Endothelial cell (in vitro differentiated cells): ENCODE results near the gene NOL4L. TPM values are rescaled to one million over a fixed set of nuclear protein-coding genes. Genes with fewer than 3 reads are reported as not detected.
A peak's percentile ranks its signal among the peaks of the same experiment; 100 is the strongest.

ENCODE experiments used
- DNase-seq: peaks from one replicate; pipeline ENCODE4 v3.0.0; 2021; ENCODE audit warnings: low spot score
- H3K27ac Mint-ChIP-seq: one replicate; pipeline ENCODE4 v1.8.0; 2021; ENCODE audit warnings: mixed read lengths, inconsistent platforms; ENCODE audit not compliant: unreplicated experiment
- H3K27me3 Mint-ChIP-seq: one replicate; pipeline ENCODE4 v1.8.0; 2021; ENCODE audit warnings: mild to moderate bottlenecking, moderate library complexity, mixed read lengths, inconsistent platforms; ENCODE audit not compliant: unreplicated experiment
- H3K36me3 Mint-ChIP-seq: one replicate; pipeline ENCODE4 v1.8.0; 2021; ENCODE audit warnings: mild to moderate bottlenecking, low read depth, mixed read lengths, inconsistent platforms; ENCODE audit not compliant: unreplicated experiment
- H3K4me1 Mint-ChIP-seq: one replicate; pipeline ENCODE4 v1.8.0; 2021; ENCODE audit warnings: mild to moderate bottlenecking, mixed read lengths, inconsistent platforms; ENCODE audit not compliant: unreplicated experiment
- H3K4me3 Mint-ChIP-seq: one replicate; pipeline ENCODE4 v1.8.0; 2021; ENCODE audit warnings: mild to moderate bottlenecking, mixed read lengths, inconsistent platforms; ENCODE audit not compliant: unreplicated experiment
- H3K9me3 Mint-ChIP-seq: one replicate; pipeline ENCODE4 v1.8.0; 2021; ENCODE audit warnings: mixed read lengths, inconsistent platforms; ENCODE audit not compliant: unreplicated experiment
- CTCF ChIP-seq: fragments of 200-600 bp; sonication (generic); IDR thresholded peaks from one replicate; pipeline ENCODE4 v1.5.0; 2021; ENCODE audit warnings: antibody characterized with exemption; ENCODE audit not compliant: unreplicated experiment
- total RNA-seq: library from RNA; stranded (reverse); fragmentation: NEBNext Ultra II Directional; extraction: Animal tissue kit (Norgen Biotek cat#: 25700); gene quantifications from one replicate; pipeline ENCODE4 v1.2.1, GENCODE V29; 2021; ENCODE audit not compliant: unreplicated experiment

NOL4L gene
- total RNA-seq, 1 donor from 2014 or later: 150 TPM

DNA sequence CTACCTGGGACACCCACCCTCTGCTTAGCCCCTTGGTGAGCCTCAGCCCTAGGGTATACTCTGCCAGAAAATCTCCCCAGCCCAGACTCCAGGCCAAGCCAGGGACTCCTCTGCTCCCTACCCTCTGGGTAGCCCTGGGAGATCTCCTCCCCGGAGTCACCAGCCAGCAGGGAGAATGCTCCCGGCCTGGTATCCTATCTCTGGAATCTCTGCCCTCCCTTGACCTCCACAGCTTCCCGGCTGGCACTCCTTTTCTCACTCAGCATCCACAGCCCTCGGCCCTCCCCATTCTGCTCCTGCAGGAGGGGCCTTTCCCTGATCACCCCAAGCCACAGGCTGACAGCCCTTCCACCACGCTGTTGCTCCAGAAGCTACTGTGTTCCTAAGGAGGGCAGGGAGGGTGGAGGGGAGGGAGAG is 22.6 kb downstream of the NOL4L start:
- Mint-ChIP-seq H3K4me1 (peaks cover 9% of the 10 kb centered on the region), H3K9me3 (no peaks in the 10 kb centered on the region), H3K36me3 (peaks cover 4% of the 10 kb centered on the region), H3K4me3 (no peak overlapping the region), H3K27ac (no peak overlapping the region), H3K27me3 (peaks cover 19% of the 10 kb centered on the region)
- no peak for DNase-seq
- TF ChIP-seq CTCF: no peak

DNA sequence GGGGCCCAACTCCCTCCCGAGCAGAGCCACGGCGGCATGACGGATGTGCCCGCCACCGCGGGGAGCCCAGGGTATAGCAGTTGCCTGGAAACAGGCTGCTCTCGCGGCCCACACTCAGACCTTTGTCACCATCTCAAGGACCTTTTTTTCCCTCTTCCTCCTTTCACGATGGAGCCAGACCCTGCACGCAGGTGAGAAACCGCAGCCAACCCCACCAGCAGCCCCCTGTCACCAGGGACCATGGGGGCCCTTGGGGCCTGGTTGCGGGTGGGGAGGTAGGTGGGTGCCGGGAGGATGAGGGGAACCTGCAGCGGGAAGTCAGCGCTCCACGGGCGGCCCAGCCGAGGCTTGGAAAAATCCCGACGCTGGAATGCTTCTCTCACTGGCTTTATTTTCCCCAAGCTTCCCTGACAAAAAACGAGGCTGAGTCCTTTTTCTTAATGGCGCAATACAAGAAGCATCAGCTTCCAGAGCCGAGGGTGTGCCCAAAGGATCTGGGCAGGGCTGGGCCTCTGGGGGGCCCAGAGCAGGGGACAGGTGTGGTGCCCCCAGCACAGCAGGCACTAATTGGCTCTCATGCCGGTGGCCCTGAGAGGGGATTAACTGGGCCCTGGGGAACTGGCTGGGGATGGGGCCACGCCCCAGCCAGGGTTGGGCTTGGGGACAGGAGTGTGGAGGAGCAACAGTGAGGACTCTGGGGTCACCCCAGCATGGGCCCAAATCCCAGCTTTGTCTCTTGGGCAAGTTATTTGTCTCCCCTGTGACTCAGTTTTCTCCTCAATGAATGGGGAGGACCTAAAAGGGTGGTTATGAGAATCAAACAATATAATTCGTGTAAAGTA is 23.9 kb downstream of the NOL4L start:
- no peak for DNase-seq
- Mint-ChIP-seq H3K9me3 (no peaks in the 10 kb centered on the region), H3K27me3 (peaks cover 17% of the 10 kb centered on the region), H3K27ac (no peak overlapping the region), H3K36me3 (peaks cover 4% of the 10 kb centered on the region), H3K4me3 (no peak overlapping the region), H3K4me1 (peaks cover 9% of the 10 kb centered on the region)
- TF ChIP-seq CTCF: no peak

DNA sequence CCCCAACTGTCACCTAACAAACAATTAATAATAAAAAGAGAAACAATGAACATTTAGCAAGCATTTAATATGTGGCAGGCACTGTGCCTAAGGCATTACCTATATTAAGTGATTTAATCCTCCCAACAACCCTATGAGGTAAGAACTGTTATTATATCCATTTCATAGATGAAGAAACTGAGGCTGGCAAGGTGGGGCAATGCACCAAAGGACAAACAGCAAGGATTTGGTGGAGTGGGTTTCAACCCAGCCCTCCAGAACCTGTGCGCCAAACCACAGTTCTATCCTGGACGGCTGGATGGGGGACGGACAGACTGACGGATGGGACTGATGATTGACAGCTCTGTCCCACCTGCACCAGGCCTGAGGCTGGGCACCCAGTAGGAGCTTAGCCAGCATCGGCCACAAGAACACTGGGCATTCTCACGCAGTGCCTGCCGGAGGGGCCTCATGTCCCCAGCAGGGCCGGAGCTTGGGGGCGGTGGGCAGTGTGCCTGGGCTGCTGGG is 24.6 kb downstream of the NOL4L start:
- peaks cover 3% of the 10 kb centered on the region for H3K36me3 Mint-ChIP-seq
- no peak for TF ChIP-seq CTCF
- DNase-seq: no peak
- peak overlapping the region; percentile 36 for H3K27ac Mint-ChIP-seq
- no peak overlapping the region for H3K4me3 Mint-ChIP-seq
- peaks cover 7% of the 10 kb centered on the region for H3K4me1 Mint-ChIP-seq
- H3K9me3 Mint-ChIP-seq: no peaks in the 10 kb centered on the region
- peaks cover 15% of the 10 kb centered on the region for H3K27me3 Mint-ChIP-seq

DNA sequence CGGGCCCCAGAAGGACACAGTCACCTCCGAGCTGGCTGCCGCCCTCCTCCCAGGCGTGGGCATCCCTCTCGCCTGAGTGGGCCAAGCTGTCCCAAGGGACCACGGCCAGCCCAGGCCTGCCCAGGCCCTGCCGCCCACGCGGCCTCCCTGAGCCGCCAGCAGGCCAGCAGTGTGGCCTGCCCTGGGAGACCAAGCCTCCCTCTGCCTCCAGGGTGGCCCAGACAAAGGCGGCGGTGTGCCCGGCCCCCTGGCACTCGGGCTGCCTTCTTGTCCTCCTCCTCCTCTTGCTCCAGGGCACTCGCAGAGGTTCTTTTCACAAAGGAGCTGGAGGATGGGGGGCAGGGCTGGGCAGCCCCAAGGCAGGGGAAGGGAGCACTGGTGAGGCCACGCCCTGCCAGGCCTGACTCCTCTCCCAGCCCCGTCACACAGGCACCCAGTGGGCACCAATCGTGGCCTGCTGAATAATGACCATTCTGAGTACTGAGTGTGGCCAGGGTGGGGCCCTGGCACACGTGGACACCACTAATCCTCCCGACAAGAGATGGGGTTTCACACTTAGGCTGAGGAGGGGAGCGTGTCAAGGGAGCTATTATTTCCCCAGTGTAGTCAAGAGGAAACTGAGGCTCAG is 25.3 kb downstream of the NOL4L start:
- peaks cover 3% of the 10 kb centered on the region for H3K36me3 Mint-ChIP-seq
- H3K27ac Mint-ChIP-seq: no peak overlapping the region
- no peaks in the 10 kb centered on the region for H3K9me3 Mint-ChIP-seq
- peaks cover 5% of the 10 kb centered on the region for H3K4me1 Mint-ChIP-seq
- TF ChIP-seq CTCF: no peak
- H3K27me3 Mint-ChIP-seq: peaks cover 12% of the 10 kb centered on the region
- no peak for DNase-seq
- H3K4me3 Mint-ChIP-seq: no peak overlapping the region
